ENCODE results near the gene TSPAN3. TPM values are rescaled to one million over a fixed set of nuclear protein-coding genes. Genes with fewer than 3 reads are reported as not detected.

The TSPAN3 gene
- total RNA-seq, 1 donor from 2014 or later, result 187 TPM

GRCh38 chr15:77083381-77084160, 12.7 kb upstream of the TSPAN3 start:
- peak; percentile 84 for DNase-seq (ENCODE audit: low read depth)
- FAIRE-seq, result no peak
- H3K36me3 ChIP-seq (ENCODE audit: control insufficient read depth, insufficient read depth, low read length), result no peaks in the 10 kb centered on the region
- no peak for TF ChIP-seq CTCF (IDR thresholded peaks at IDR 0.05; ENCODE audit: insufficient read depth, low read length, severe bottlenecking)
- H3K4me3 ChIP-seq (ENCODE audit: low read depth, low read length), result peak overlapping the region; percentile 7
- no peaks in the 10 kb centered on the region for H3K27me3 ChIP-seq (ENCODE audit: control insufficient read depth, insufficient read depth, low read length)

GRCh38 chr15:77081971-77082370, 11.1 kb upstream of the TSPAN3 start:
- DNase-seq (ENCODE audit: low read depth), result no peak
- no peaks in the 10 kb centered on the region for H3K36me3 ChIP-seq (ENCODE audit: control insufficient read depth, insufficient read depth, low read length)
- H3K4me3 ChIP-seq (ENCODE audit: low read depth, low read length), result no peak overlapping the region
- FAIRE-seq, result no peak
- H3K27me3 ChIP-seq (ENCODE audit: control insufficient read depth, insufficient read depth, low read length), result no peaks in the 10 kb centered on the region
- no peak for TF ChIP-seq CTCF (IDR thresholded peaks at IDR 0.05; ENCODE audit: insufficient read depth, low read length, severe bottlenecking)

- no peak for TF ChIP-seq CTCF (IDR thresholded peaks at IDR 0.05; ENCODE audit: insufficient read depth, low read length, severe bottlenecking)
- Histone ChIP-seq H3K36me3 (ENCODE audit: control insufficient read depth, insufficient read depth, low read length) (no peaks in the 10 kb centered on the region), H3K4me3 (ENCODE audit: low read depth, low read length) (no peak overlapping the region), H3K27me3 (ENCODE audit: control insufficient read depth, insufficient read depth, low read length) (no peaks in the 10 kb centered on the region)
- FAIRE-seq (peak; percentile 32), DNase-seq (ENCODE audit: low read depth) (no peak)
Observed at GRCh38 chr15:77076323-77076915, 5.5 kb upstream of the TSPAN3 start.

- Histone ChIP-seq H3K27me3 (ENCODE audit: control insufficient read depth, insufficient read depth, low read length) (no peaks in the 10 kb centered on the region), H3K4me3 (ENCODE audit: low read depth, low read length) (no peak overlapping the region), H3K36me3 (ENCODE audit: control insufficient read depth, insufficient read depth, low read length) (no peaks in the 10 kb centered on the region)
- FAIRE-seq (no peak), DNase-seq (ENCODE audit: low read depth) (no peak)
- no peak for TF ChIP-seq CTCF (IDR thresholded peaks at IDR 0.05; ENCODE audit: insufficient read depth, low read length, severe bottlenecking)
Observed at GRCh38 chr15:77075528-77075927, 4.6 kb upstream of the TSPAN3 start.

- no peaks in the 10 kb centered on the region for H3K36me3 ChIP-seq (ENCODE audit: control insufficient read depth, insufficient read depth, low read length)
- no peaks in the 10 kb centered on the region for H3K27me3 ChIP-seq (ENCODE audit: control insufficient read depth, insufficient read depth, low read length)
- H3K4me3 ChIP-seq (ENCODE audit: low read depth, low read length), result no peak overlapping the region
- no peak for DNase-seq (ENCODE audit: low read depth)
- TF ChIP-seq CTCF (IDR thresholded peaks at IDR 0.05; ENCODE audit: insufficient read depth, low read length, severe bottlenecking), result no peak
- no peak for FAIRE-seq
Observed at GRCh38 chr15:77074350-77074749, 3.4 kb upstream of the TSPAN3 start.

Data from bronchial epithelial cell (primary cell).